ENCODE data around the gene MPP4.

Gene MPP4, protein sequence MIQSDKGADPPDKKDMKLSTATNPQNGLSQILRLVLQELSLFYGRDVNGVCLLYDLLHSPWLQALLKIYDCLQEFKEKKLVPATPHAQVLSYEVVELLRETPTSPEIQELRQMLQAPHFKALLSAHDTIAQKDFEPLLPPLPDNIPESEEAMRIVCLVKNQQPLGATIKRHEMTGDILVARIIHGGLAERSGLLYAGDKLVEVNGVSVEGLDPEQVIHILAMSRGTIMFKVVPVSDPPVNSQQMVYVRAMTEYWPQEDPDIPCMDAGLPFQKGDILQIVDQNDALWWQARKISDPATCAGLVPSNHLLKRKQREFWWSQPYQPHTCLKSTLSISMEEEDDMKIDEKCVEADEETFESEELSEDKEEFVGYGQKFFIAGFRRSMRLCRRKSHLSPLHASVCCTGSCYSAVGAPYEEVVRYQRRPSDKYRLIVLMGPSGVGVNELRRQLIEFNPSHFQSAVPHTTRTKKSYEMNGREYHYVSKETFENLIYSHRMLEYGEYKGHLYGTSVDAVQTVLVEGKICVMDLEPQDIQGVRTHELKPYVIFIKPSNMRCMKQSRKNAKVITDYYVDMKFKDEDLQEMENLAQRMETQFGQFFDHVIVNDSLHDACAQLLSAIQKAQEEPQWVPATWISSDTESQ

DNA sequence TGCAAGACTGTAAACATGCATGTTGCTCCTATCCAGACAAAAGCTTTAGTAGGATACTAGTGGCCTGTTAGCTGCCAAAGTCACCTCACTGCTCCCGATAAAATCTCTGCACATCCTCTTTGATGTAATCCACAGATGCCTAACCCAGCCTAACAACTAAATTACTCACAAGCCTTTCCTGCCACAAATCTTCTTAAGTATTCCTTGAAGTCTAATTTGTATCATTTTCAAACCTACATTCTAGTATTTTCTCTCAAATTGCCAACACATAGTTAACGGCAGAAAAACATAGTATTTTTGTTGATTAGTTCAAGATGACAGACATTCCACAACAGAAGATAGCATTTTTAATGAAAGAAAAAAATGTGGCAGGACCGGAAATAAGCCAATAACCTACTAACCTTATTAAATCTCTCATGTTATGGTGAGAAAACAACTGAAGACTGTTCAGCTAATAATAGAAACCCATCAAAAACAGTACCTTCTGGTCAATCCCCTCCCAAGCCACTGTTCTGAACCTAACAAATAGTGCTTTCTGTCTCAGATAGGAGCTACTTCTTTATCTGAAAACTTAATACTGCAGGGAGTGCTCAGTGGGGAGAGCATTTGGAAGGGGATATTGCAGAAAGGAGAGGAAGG, at the start of gene MPP4:
Gene MPP4 (minus strand): TSS at position 57 of the 639 bp plus-strand sequence. CDS start 4,690 bp downstream, outside the sequence.
- peak; percentile 69 for DNase-seq (ENCODE audit: low read depth)

DNA sequence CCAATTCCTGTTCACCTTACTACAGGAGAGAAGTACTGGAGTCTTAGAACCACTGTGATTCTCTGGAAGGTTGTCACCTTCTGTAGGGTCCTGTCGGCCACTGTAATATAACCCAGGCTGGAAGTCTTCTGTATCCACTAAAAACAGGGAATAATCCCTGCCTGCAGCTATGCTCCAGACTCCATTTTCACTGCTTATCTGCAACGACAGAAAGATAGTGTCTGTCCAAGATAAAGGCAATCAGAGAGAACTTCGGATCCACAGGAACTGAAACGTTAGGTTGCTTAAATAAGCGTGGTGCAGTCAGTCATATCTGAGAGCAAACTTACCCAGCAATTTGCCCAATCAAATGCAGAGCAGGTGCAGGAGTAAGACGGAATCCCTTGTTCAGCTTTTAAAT, 48.1 kb upstream of the MPP4 start:
- no peak for DNase-seq (ENCODE audit: low read depth)

DNA sequence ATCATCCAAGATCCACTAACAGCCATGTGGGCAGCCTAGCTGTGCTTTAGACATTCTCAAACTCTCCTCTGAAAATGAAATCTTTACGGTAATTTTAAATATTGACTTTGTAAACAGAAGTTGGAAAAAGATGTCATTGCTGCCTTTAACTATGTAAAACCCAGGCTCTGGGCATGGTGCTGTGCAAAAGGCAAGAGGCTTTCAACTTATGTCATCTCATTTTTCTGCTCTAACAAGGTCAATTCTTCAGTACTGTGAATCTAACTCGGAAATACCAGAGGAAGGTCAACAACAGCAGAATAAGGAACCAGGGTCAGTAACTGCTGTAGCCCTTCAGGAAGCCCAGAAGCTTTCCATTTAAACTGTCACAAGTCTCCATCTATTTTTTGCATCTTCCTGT, 37.0 kb upstream of the MPP4 start:
- DNase-seq (ENCODE audit: low read depth), result no peak

DNA sequence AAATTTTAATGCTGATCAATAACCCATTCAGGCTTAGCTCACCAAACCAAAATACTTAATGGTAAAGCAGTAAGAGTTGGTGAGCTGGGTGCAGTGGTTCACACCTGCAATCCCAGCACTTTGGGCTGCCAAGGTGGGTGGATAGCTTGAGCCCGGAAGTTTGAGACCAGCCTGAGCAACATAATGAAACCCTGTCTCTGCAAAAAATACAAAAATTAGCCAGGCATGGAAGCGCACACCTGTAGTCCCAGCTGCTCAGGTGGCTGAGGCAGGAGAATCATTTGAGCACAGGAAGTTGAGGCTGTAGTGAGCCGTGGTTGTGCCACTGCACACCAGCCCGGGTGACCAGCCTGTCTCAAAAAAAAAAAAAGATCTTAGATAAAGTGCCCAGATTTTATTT, 35.7 kb upstream of the MPP4 start:
- DNase-seq (ENCODE audit: low read depth), result no peak

DNA sequence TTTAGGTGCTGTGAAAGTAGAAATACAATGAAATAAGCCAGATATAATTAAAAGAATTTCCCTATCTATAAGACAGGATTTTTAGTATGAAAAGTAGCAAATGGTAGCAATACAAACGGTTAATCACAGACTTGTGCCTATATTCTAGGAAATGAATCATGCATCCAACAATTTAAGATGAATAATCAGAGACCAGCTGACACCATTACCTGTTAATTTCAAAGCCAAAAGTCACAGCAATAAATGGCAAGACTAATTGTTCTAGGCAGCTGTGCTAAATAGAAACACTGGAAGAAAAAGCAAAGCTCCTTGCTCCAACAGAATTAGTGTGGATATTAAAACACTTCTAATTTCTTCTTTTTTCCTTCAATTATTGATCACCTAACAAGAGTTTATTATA, 35.1 kb upstream of the MPP4 start:
- peak; percentile 15 for DNase-seq (ENCODE audit: low read depth)

DNA sequence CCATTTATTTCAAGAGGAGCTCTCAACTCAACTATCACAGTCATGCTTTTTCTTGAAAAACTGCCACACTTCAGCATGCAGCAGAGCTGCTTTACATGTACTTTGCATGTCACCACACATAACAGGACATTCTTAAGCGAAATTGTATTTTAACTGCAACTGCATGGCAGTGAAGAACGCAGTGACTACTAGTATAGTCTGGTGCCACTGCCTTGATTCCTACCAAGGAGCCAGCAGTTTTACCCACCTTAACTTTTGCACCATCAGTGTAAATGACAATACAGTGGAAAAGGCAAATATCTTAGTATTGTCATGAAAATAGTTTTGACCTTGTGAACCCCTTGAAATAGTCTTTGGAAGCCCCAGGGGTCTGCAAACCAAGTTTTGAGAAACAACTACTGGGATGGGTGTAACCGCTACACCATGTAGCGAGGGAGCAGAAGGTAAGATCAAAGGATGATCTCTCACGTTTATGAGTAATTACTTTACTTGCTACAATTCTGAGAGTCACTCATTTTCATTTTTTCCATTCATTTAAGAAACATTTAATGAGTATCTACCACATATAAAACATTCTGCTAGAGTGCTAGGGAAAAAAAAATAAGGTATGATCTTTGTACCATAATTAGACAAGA, 32.3 kb upstream of the MPP4 start:
- DNase-seq (ENCODE audit: low read depth), result no peak

DNA sequence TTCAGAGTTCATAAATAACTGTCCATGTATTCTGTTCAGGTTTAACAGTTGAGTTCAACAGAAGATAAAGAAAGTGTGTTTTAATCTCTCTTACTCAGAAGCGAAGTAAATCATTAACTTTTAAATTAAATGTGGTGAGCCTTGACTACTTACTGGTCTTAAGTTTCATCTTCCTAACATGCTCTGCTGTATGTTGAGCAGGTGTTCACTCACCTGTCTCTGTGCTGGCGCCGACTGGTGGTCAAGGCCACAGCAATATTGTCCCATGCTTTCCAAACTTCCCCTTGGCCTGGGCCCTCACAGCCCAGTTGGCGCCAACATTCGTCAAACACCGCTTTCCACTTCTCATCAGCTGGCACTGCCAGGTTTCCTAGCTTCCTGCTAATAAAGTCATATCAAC, 17.0 kb upstream of the MPP4 start:
- no peak for DNase-seq (ENCODE audit: low read depth)

DNA sequence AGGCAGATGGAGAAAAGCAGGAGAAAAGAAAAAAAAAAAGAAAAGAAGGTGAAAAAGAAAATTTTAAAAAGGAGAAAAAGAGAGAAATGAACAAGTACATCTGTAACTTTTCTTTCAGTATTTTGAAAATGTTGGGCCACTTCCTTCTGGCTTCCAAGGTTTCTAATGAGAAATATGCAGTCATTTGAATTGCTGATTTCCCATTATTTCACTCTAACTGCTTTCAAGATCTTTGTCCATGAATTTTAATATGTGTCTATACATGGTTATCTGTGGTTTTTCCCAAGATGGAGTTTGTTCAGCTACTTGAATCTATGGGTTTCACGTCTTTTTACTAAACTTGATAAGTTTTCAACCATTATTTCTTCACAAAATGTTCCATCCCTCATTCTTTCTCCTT, 14.3 kb upstream of the MPP4 start:
- DNase-seq (ENCODE audit: low read depth), result no peak

DNA sequence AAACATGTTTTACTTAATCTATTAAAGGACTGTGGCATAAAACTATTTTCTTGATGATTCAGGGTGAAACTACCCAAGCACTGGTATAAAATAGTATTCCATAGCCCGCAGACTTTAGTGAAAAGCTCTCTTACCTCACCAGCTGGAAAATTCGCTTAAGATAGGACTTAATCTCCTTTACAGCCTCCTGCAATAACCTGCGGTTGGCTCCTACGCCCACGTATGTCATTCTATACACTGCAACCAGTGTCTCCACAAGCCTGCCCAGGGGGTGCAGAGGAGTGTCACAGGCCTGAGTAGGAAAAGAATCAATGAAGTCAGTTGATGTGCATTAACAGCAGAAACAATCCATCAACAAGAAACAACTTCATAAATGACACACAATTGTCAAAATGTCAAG, 11.3 kb upstream of the MPP4 start:
- peak; percentile 35 for DNase-seq (ENCODE audit: low read depth)

DNA sequence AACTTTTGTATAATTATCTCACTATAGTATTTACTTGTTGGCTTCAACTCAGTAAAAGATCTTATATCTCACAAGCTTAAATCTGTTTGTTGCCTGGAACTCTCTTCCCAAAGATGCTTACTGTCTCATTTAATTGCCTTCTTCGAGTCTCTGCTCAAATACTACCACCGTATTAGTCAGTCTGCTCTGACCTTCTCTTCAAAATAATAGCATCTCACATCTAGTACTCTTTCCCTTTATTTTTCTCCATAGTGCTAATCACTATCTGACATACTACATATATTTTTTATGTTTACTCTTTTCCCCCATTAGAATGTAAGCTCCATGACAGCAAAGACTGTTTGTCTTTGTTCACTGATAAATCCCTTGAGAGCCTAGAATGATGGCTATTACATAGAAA, 10.6 kb upstream of the MPP4 start:
- DNase-seq (ENCODE audit: low read depth), result no peak

DNA sequence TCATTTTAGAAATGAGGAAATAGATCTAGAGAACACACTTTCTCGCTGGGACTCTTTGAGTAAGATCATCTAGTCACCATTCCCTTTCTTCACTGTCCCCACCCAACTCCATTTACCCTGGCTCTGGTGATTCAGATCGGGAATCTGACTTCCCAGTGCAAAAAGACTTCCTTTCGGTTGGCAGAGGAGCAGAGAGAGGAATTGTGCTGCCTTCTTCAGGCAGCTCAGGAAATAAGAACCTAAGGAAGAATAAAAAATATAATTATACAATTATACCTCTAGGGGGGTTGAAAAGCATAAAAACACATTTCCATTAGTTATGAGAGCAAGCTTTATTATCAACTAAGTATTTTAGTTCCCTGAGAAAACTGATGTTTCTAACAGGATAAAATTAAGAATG, 9.3 kb upstream of the MPP4 start:
- peak; percentile 48 for DNase-seq (ENCODE audit: low read depth)

DNA sequence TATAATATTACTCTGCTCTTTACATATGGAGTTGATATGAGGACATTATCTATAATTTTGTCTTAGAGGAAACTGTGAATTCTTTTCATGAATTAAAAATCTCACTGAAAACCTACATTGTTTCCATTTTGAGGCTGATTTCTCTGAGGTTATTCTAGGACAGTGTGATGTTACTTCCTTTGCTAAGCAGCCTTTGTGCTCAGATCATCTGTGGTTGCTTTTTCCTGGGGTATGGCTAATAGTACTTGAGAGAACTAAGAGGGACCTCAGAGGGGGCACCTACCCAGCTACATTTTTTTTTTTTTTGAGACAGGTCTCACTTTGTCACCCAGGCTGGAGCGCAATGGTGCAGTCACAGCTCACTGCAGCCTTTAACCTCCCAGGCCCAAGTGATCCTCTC, 8.7 kb upstream of the MPP4 start:
- no peak for DNase-seq (ENCODE audit: low read depth)

DNA sequence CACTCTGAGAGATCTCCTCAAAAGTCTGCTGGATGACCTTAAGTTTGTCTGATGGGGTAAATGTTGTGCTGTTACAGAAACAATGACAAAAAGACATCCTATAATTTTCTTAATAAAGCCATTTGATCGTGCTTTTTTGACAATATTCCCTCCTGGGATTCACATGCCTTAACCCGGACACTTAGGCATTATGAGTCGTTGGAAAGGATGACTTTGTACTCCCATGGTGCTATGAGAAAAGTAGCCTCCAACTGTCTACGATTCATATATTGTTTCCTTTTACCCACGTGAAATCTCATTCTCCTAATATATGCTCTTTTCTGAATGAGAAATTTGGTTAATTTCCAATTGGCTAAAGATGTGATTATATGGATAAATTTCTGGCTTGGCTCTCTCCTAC, 6.1 kb upstream of the MPP4 start:
- DNase-seq (ENCODE audit: low read depth), result no peak

DNA sequence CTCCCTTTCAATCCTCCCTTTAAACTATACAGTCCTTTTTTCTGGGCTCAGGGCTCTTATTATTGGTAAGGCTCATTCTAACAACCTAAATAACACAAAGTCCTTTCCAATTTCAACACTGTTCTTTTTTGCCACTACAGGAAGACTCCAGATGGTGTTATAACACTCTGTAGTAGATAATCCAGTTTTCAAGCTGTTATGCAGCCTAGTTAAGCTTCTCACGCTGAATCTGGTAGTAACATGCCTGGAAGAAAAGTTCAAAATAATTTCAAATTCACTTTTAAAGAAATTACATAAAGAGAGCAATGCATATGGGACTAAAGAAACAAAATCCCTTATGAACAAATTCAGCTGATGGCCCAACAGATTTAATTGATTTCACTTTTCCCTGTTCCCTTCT, 3.2 kb upstream of the MPP4 start:
- no peak for DNase-seq (ENCODE audit: low read depth)

DNA sequence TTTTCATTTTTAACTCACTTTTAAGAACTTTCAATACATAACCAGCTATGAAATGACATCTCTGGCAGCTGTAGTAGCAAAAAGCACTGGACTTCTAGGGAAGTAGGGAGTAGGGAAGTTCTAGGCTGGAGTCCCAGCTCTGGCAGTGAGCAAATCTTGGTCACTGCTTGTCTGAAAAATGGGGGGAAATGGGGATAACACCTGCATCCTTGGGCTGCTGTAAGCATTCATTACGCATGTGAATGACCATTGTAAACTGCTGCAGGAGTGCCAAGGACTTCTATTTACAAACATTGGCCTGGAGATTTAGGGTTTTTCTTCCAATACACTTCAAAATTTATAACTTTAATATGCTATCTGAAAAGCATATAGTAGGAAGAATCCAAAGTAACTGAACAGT, 972 bp upstream of the MPP4 start:
- DNase-seq (ENCODE audit: low read depth), result peak; percentile 12

DNA sequence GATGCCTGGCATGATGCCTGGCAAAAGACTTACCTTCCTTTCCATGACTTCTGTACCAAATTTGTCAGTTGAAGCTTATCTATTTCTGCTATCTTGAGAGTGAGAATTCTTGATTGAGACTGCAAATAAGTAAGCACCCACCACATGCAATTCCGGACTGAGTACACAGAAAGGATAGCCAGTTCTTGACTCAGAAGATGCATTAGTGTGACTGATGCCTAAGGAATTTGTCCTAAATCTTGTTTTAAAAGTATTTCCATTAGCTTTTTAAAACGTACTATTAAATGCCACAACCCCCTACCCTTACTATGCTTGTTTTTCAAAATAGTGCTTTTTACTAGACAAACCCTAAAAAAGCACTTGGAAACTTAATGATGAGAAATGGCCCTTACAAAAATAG, 545 bp downstream of the MPP4 start:
- peak; percentile 90 for DNase-seq (ENCODE audit: low read depth)

DNA sequence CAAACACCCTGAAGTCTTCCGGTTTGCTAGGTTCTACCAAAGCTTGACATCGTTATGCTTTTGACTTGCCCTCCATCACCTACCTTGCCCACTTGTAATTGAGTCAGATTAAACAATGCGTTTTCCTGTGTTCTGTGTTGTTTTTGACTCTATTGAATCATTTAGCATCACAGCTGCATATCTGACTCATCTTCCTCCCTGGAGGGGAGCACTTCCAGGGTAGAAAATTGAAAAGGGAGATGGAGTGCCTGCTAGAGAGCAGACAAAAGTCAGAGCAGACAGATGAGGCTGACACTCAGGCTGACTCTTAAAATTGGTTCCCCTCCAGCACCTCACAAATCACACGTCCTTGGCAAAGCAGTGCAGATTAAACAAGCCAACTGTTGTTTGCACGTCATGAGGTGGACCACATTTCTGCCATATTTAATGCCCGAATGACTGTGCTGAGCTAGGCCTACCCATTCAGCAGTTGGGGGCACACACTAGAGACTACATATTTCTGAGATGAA, 2.2 kb downstream of the MPP4 start:
- DNase-seq (ENCODE audit: low read depth), result peak; percentile 79

DNA sequence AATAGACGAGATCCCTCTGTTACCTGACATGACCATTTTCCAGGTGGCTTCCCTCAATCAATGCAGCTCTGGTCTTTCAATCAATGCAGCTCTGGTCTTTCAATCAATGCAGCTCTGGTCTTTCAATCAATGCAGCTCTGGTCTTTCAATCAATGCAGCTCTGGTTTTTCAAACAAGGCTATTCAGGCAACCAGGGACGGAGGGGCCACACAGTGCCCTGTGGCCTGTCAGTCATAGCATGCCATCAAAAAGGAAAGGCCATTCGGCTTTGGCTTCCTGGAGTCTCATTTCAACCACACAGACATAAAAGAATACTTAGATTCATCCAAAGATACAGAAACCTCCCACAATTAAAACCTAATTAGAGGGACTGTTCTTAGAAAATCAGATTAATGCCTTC, 13.3 kb downstream of the MPP4 start:
- DNase-seq (ENCODE audit: low read depth), result no peak

DNA sequence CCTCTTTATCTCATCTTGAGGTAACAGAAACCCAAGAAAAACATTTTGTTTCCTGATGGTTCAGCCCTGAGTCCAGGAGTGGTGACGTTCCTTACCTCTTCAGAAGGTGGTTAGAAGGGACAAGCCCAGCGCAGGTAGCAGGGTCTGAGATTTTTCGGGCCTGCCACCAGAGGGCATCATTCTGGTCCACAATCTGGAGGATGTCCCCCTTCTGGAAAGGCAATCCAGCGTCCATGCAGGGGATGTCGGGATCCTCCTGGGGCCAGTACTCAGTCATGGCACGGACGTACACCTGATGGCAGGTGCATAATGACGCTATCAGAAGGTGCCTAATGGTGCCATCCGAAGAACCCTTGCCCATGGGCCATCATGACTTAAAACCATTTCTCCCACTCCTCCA, 17.7 kb downstream of the MPP4 start:
- peak; percentile 6 for DNase-seq (ENCODE audit: low read depth)

DNA sequence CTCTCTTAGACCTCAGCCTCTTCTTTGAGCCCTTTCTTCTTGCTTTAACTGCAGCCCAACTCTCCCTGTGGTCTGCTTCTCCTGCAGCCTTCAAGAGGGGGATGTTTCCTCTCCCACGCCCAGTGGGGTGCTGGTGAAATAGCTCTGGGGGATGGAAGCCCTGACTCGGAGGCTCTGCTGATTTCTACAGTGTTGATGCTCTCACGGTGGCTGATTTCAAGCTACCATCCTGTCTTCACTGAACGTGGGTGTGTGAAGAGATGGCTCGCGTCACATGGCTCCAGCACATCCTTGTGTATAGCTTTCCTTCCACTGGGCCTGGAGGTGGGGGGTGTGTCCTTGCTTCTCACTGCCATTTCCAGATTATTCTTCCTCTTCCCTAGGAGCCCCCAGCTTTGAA, 20.0 kb downstream of the MPP4 start:
- no peak for DNase-seq (ENCODE audit: low read depth)

DNA sequence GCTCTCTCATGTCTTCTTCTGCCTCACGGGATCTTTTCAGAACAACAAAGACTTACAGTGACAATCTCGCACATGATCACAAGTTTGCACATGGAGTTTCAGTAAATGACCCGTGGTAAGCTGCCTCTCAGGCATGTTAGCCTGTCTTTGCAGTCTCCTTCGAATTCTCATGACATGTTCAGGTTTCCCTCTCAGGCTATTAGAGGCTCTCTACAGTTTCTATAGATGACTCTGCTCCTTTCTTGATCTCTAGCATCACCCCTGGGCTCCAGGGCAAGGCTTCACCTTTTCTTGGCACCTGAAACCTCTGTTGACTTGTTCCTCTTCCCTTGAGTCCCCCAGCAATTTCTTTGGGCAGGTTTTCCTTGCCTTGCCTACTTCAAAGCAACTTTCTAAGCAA, 23.0 kb downstream of the MPP4 start:
- no peak for DNase-seq (ENCODE audit: low read depth)

DNA sequence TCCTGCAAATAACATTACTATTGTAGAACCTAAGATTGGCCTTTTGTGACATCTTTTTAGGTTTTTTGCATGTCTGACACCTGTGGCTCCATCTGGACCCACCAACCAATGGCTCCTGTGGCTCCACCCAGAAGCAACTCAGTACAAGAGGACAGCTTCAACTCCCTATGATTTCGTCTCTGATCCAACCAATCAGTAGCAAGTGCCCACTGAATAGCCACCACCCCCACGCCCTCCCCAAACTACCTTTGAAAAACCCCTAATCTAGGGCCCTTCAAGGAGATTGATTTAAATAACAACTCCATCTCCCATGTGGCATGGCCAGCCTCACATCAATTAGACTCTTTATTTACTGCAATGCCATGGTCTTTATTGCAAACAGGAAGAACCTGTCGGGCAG, 23.6 kb downstream of the MPP4 start:
- no peak for DNase-seq (ENCODE audit: low read depth)

DNA sequence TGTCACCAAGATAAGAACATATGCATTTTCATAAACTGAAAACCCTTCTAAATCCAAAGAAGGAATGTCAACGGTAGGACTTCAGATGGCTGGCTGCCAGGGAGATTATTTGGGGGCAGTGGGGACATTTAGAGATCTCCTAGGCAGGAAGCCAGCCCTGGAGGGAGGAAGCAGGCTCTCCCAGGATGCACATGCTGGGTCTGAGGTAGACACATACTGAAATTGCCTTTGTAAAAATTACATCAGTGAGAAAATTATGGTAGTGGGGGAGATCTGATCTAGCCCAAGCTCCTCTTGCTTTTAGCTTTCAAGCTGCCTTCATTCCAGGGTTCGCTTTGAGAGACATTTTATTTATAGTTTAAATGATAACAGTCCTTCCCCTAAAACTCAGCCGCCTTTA, 24.1 kb downstream of the MPP4 start:
- no peak for DNase-seq (ENCODE audit: low read depth)
